Stimulated activated CD4-positive, alpha-beta T cell treated with anti-CD3 and anti-CD28 coated beads, TNF-alpha, amount 100 ng/mL, for 4 hours (primary cell): ENCODE data around the gene TBC1D32.
"Not testable (repeated sequence)": the region's sequence is repeated elsewhere in the genome, so short reads cannot be mapped to it uniquely, and the experiment has no call there.

Experiments used
- DNase-seq, 3 experiments: peaks; one replicate each; pipeline ENCODE4 v3.0.0-alpha.2; 2020; ENCODE audit warnings: low read depth in 3 of 3

TBC1D32 gene

GRCh38 chr6:121319603-121320002, 14.7 kb downstream of the TBC1D32 start:
- no peak for DNase-seq

- DNase-seq = no peak
Observed at GRCh38 chr6:121319112-121319553, 15.1 kb downstream of the TBC1D32 start.

- no peak for DNase-seq
Observed at GRCh38 chr6:121314381-121315112, 19.7 kb downstream of the TBC1D32 start.

GRCh38 chr6:121311814-121312213, 22.5 kb downstream of the TBC1D32 start:
- not testable (repeated sequence) for DNase-seq

- DNase-seq = no peak
Observed at GRCh38 chr6:121310495-121310894, 23.8 kb downstream of the TBC1D32 start.

GRCh38 chr6:121309768-121310469, 24.4 kb downstream of the TBC1D32 start:
- no peak for DNase-seq

- DNase-seq = no peak
Observed at GRCh38 chr6:121305957-121306607, 28.2 kb downstream of the TBC1D32 start.

- DNase-seq = no peak
Observed at GRCh38 chr6:121302882-121303281, 31.4 kb downstream of the TBC1D32 start.

- not testable (repeated sequence) for DNase-seq
Observed at GRCh38 chr6:121301156-121301555, 33.1 kb downstream of the TBC1D32 start.

- no peak for DNase-seq
Observed at GRCh38 chr6:121297694-121298093, 36.6 kb downstream of the TBC1D32 start.

- no peak for DNase-seq
Observed at GRCh38 chr6:121285041-121285440, 49.2 kb downstream of the TBC1D32 start.

GRCh38 chr6:121274666-121275295, 59.5 kb downstream of the TBC1D32 start:
- no peak for DNase-seq

- DNase-seq = no peak
Observed at GRCh38 chr6:121263742-121264141, 70.5 kb downstream of the TBC1D32 start.

GRCh38 chr6:121260651-121261102, 73.6 kb downstream of the TBC1D32 start:
- no peak for DNase-seq

GRCh38 chr6:121247386-121247785, 86.9 kb downstream of the TBC1D32 start:
- no peak for DNase-seq

GRCh38 chr6:121242386-121242785, 91.9 kb downstream of the TBC1D32 start:
- no peak for DNase-seq

- no peak for DNase-seq
Observed at GRCh38 chr6:121237859-121238258, 96.4 kb downstream of the TBC1D32 start.

GRCh38 chr6:121236984-121237383, 97.3 kb downstream of the TBC1D32 start:
- no peak for DNase-seq

- DNase-seq = no peak
Observed at GRCh38 chr6:121235386-121235785, 98.9 kb downstream of the TBC1D32 start.

GRCh38 chr6:121223930-121224329, 110.3 kb downstream of the TBC1D32 start:
- DNase-seq = no peak

GRCh38 chr6:121223212-121223611, 111.1 kb downstream of the TBC1D32 start:
- DNase-seq = no peak

GRCh38 chr6:121222656-121223055, 111.6 kb downstream of the TBC1D32 start:
- DNase-seq = no peak
